K562 (cell line): Measurements from ENCODE around the gene SYF2. TPM values are rescaled to one million over a fixed set of nuclear protein-coding genes. Genes with fewer than 3 reads are reported as not detected.

Experiments
- ATAC-seq: fragments of 200-7000 bp; cut with Tn5 transposase; 3 replicates; pipeline ENCODE4 v1.9.1; 2020; ENCODE audit warnings: moderate library complexity
- BruUV-seq: library from RNA; stranded (reverse); fragments of 400-500 nt; replicated peaks from 2 replicates; lab custom pipeline; 2021; lab: Mats Ljungman, UMichigan
- CTCF ChIA-PET: fragments of 300-600 bp; formaldehyde crosslinking; extraction: SDS; loops from one replicate; lab custom pipeline; 2021; ENCODE audit warnings: low intra/inter-chr PET ratio; lab: Yijun Ruan, JAX
- POLR2A ChIA-PET: fragments of 300-600, 350-650 bp; sonication (Branson Sonifier 250); formaldehyde crosslinking; extraction: SDS; loops from one replicate; lab custom pipeline; 2021; ENCODE audit warnings: antibody characterized with exemption, inconsistent platforms; lab: Yijun Ruan, JAX
- DNase-seq, 4 experiments: peaks; one replicate each; pipeline versions ENCODE4 v3.0.0 to v3.0.0-alpha.2; 2011 to 2018; ENCODE audit warnings: low spot score in 3 of 4, mixed read lengths in 3 of 4; ENCODE audit errors: extremely low read depth in 1 of 4
- FAIRE-seq: peaks from 2 replicates; lab custom pipeline; 2011; peaks lifted over from hg19 to GRCh38; lab: Jason Lieb, UNC
- H2AFZ ChIP-seq: 2 replicates; pipeline ENCODE4 v1.6.0; 2011; ENCODE audit warnings: low read depth, low read length, control low read depth, inconsistent platforms
- H3K27ac ChIP-seq: fragments of 200-600 bp; 3 replicates; pipeline ENCODE4 v1.8.0; 2011; ENCODE audit warnings: low read depth, mild to moderate bottlenecking, control low read depth, inconsistent platforms, low read length, moderate library complexity, mixed read lengths; ENCODE audit errors: extremely low read depth
- H3K27me3 ChIP-seq, 2 experiments: fragments of 300-600 bp in 1 of 2; 2 replicates in 1 of 2; 3 replicates in 1 of 2; pipeline versions ENCODE4 v1.6.0 to v1.8.0; 2011; ENCODE audit warnings: inconsistent platforms in 2 of 2, low read length in 2 of 2, mild to moderate bottlenecking in 1 of 2, mixed read lengths in 1 of 2, moderate library complexity in 1 of 2; ENCODE audit not compliant: control insufficient read depth in 2 of 2, insufficient read depth in 2 of 2
- H3K36me3 ChIP-seq: fragments of 300-600 bp; 3 replicates; pipeline ENCODE4 v1.8.0; 2011; ENCODE audit warnings: mild to moderate bottlenecking, low read length, inconsistent platforms; ENCODE audit not compliant: control insufficient read depth, insufficient read depth
- H3K4me1 ChIP-seq, 2 experiments: fragments of 200-600 bp in 1 of 2; replicated peaks in 1 of 2; 2 replicates in 1 of 2; 3 replicates in 1 of 2; pipeline versions ENCODE4 v1.5.1 to v1.8.0; 2011; ENCODE audit warnings: inconsistent platforms in 2 of 2, low read length in 2 of 2, mild to moderate bottlenecking in 1 of 2, mixed read lengths in 1 of 2, moderate library complexity in 1 of 2; ENCODE audit not compliant: control insufficient read depth in 2 of 2, insufficient read depth in 2 of 2
- H3K4me2 ChIP-seq: 2 replicates; pipeline ENCODE4 v1.6.1; 2011; ENCODE audit warnings: low read length, control low read depth, inconsistent platforms, mixed read lengths; ENCODE audit not compliant: insufficient read depth
- H3K4me3 ChIP-seq: fragments of 200-600 bp; sonication (generic), shearing (Covaris generic); 2 replicates; pipeline ENCODE4 v1.5.1; 2016; ENCODE audit warnings: control low read depth, inconsistent platforms
- H3K79me2 ChIP-seq: fragments of 200-600 bp; 3 replicates; pipeline ENCODE4 v1.8.0; 2011; ENCODE audit warnings: low read length, inconsistent platforms; ENCODE audit not compliant: control insufficient read depth, insufficient read depth
- H3K9ac ChIP-seq, 2 experiments: 2 replicates each; pipeline versions ENCODE4 v1.6.0 to v1.6.1; 2011; ENCODE audit warnings: low read depth in 2 of 2, low read length in 2 of 2, control low read depth in 1 of 2, inconsistent platforms in 1 of 2, mild to moderate bottlenecking in 1 of 2, mixed read lengths in 1 of 2; ENCODE audit not compliant: insufficient read depth in 1 of 2
- H3K9me1 ChIP-seq: one replicate; pipeline ENCODE4 v1.6.0; 2011; ENCODE audit warnings: inconsistent platforms, mild to moderate bottlenecking, low read length, moderate library complexity; ENCODE audit not compliant: control insufficient read depth, insufficient read depth
- H3K9me3 ChIP-seq: replicated peaks from 2 replicates; pipeline ENCODE4 v1.5.1; 2011; ENCODE audit warnings: low read depth, low read length, inconsistent platforms; ENCODE audit not compliant: control insufficient read depth, insufficient read depth
- H4K20me1 ChIP-seq: replicated peaks from 2 replicates; pipeline ENCODE4 v1.6.1; 2011; ENCODE audit warnings: low read length, inconsistent platforms, mixed read lengths; ENCODE audit not compliant: control insufficient read depth, insufficient read depth
- NR4A1 ChIP-seq, 2 experiments: fragments of 250-450 bp in 1 of 2; fragments of 450-650 bp in 1 of 2; sonication (Bioruptor Pico) in 1 of 2; IDR thresholded peaks; 2 replicates each; pipeline versions ENCODE4 v1.4.0 to v1.6.1; 2016 to 2020; ENCODE audit warnings: mild to moderate bottlenecking in 2 of 2, missing compliant biosample characterization in 1 of 2, missing genetic modification characterization in 1 of 2, moderate library complexity in 1 of 2
- RBFOX2 ChIP-seq: fragments of 200-400 bp; formaldehyde crosslinking; IDR thresholded peaks from 2 replicates; pipeline ENCODE4 v1.6.1; 2017; ENCODE audit warnings: low read depth, mild to moderate bottlenecking, low read length, moderate library complexity
- WGBS: fragments of 100-300 bp; shearing (Covaris generic); methylation state at CpG from one replicate; pipeline ENCODE4 v1.1.6; 2016; ENCODE audit warnings: low coverage, mixed read lengths; ENCODE audit not compliant: insufficient coverage; ENCODE audit errors: missing lambda C conversion rate; 5-methylcytosine and 5-hydroxymethylcytosine counted together
- in situ Hi-C: fragments of 300-500 bp; cut with MboI; formaldehyde crosslinking; loops from 4 replicates; pipeline ENCODE4 v1.15.0; 2018; ENCODE audit warnings: inconsistent platforms, mixed read lengths
- intact Hi-C: fragments of 100-400 bp; cut with micrococcal nuclease; formaldehyde crosslinking; loops from 2 replicates; pipeline ENCODE4 v1.14.2; 2022
- polyA plus RNA-seq, 8 experiments: library from polyadenylated mRNA; depleted of rRNA in 4 of 8; stranded (reverse) in 5 of 8; unstranded in 3 of 8; fragments of >200 nt; fragmentation: Nextera tagmentation in 2 of 8; fragmentation: Illumina TruSeq in 1 of 8; extraction: Ambion mirVana in 2 of 8; extraction: Trizol in 1 of 8; gene quantifications; 2 replicates each; pipeline versions ENCODE4 v1.2.1 to v1.2.3, GENCODE V29; 2011 to 2014; ENCODE audit warnings: inconsistent platforms in 1 of 8, missing spikeins in 1 of 8
- total RNA-seq, 7 experiments: library from RNA; depleted of rRNA in 6 of 7; stranded (reverse); fragments of >200 nt in 6 of 7; fragmentation: Illumina TruSeq in 2 of 7; extraction: Trizol in 2 of 7; gene quantifications; 2 replicates each; pipeline versions ENCODE4 v1.2.1 to v1.2.3, GENCODE V29; 2011 to 2021; ENCODE audit warnings: low replicate concordance in 1 of 7
- TF ChIP-seq, protein P1 (sequence below): IDR thresholded peaks from 2 replicates; pipeline ENCODE4 v1.6.1; 2016; ENCODE audit warnings: missing genetic modification characterization, missing compliant biosample characterization

Gene SYF2
- total and polyA plus RNA-seq, 9 of the 15 experiments (the other 6 are each of a cell fraction or from before 2014, with no cell fraction given): 20.9 to 69.0 (median 43.2) TPM

DNA sequence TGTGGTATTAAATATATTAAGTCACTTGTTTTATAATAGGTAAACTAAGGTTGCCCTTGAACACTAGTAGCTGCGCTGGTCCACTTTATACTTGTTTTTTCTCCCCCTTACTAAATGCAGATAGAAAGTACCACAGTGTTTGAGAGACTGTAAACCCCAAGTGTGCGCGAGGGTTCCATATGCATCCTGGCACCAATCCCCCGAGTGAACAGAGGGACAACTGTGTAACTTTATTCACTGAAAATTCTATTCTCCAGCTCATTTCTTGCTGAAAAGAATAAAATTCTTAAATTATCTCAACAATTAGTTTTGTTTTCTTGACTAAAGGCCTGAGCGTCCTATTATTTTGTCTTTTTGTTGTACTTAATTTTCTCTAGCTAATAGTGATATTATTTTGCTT, 13.1 kb upstream of the SYF2 start:
- Histone ChIP-seq H3K4me3 (peak overlapping the region; percentile 69), H3K9me1 (no peaks in the 10 kb centered on the region), H3K27me3 (no peaks in the 10 kb centered on the region), H3K9me3 (no peaks in the 10 kb centered on the region), H3K27ac (peak overlapping the region; percentile 12; the same call in 1 of the 3 replicates), H3K4me2 (peak overlapping the region; percentile 98), H2AFZ (no peak overlapping the region), H4K20me1 (peaks cover 27% of the 10 kb centered on the region), H3K9ac (peak overlapping the region in 1 of 2 experiments; percentile 93; a peak in 3 of 4 replicates), H3K36me3 (peaks cover 63% of the 10 kb centered on the region), H3K79me2 (peaks cover 59% of the 10 kb centered on the region), H3K4me1 (peaks cover 26 to 38% of the 10 kb centered on the region in 2 experiments)
- ATAC-seq (no peak), DNase-seq (no peak), FAIRE-seq (no peak)
- POLR2A ChIA-PET: interaction anchor here (0.6 to 7.9 kb wide), 11 partner anchors 9 to 400 kb away, joined by 3 to 107 read pairs (median 5); partner anchors contain the start of gene SYF2
- BruUV-seq: no TSS peak
- WGBS: 32% methylated on average over 5 of the region's 5 CpGs
- intact Hi-C loops: loop anchor here (10.0 kb wide), 1 partner anchor 149 kb away; no protein-coding TSS in a partner anchor
- in situ Hi-C loops: no loop called here
- no peak for TF ChIP-seq NR4A1 (CRISPR knock-in tag; IDR thresholded peaks at IDR 0.05)
- TF ChIP-seq NR4A1 (tag; IDR thresholded peaks at IDR 0.05): no peak
- TF ChIP-seq, protein P1, sequence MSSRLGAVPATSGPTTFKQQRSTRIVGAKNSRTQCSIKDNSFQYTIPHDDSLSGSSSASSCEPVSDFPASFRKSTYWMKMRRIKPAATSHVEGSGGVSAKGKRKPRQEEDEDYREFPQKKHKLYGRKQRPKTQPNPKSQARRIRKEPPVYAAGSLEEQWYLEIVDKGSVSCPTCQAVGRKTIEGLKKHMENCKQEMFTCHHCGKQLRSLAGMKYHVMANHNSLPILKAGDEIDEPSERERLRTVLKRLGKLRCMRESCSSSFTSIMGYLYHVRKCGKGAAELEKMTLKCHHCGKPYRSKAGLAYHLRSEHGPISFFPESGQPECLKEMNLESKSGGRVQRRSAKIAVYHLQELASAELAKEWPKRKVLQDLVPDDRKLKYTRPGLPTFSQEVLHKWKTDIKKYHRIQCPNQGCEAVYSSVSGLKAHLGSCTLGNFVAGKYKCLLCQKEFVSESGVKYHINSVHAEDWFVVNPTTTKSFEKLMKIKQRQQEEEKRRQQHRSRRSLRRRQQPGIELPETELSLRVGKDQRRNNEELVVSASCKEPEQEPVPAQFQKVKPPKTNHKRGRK (tag): peak; percentile 76
- 0 out of 2 replicates have a peak, but pooled peaks have one; percentile 25 for TF ChIP-seq RBFOX2
- CTCF ChIA-PET: no interaction called here
